ENCODE measurements around the gene ANKLE2. TPM values are rescaled to one million over a fixed set of nuclear protein-coding genes. Genes with fewer than 3 reads are reported as not detected.

ANKLE2 gene
- polyA plus RNA-seq, 1 of the 3 experiments (the other 2 are of a cell fraction) = 55.1 TPM

GRCh38 chr12:132736378-132736777 is 25.3 kb downstream of the ANKLE2 start:
- peaks cover 0 to 4% of the 10 kb centered on the region in 2 experiments; a peak in 1 of 4 replicates for H3K4me1 ChIP-seq (ENCODE audit: control insufficient read depth in 1 of 2, insufficient read depth in 2 of 2, low read depth in 1 of 2, low read length in 1 of 2)
- CTCF ChIA-PET = interaction anchor here (1.6 kb wide), 1 partner anchor 11 kb away, joined by 3 read pairs; no protein-coding TSS in a partner anchor
- no peak overlapping the region; a peak in 1 of 4 replicates for H3K27ac ChIP-seq (ENCODE audit: low read depth in 2 of 2, low read length in 1 of 2)
- H3K4me2 ChIP-seq = no peak overlapping the region
- no peaks in the 10 kb centered on the region for H3K9me2 ChIP-seq
- peaks cover 50 to 75% of the 10 kb centered on the region in 2 experiments for H3K36me3 ChIP-seq (replicated peaks in 1 of 2; ENCODE audit: control insufficient read depth in 1 of 2, insufficient read depth in 2 of 2, low read length in 1 of 2)
- H4K20me1 ChIP-seq (ENCODE audit: insufficient read depth) = peaks cover 4% of the 10 kb centered on the region; the same call in 1 of the 2 replicates
- POLR2A ChIA-PET = no interaction called here
- H2AFZ ChIP-seq (ENCODE audit: low read depth) = no peak overlapping the region
- no peaks in the 10 kb centered on the region for H3K9me3 ChIP-seq
- H3F3A ChIP-seq (replicated peaks; ENCODE audit: insufficient read depth) = peaks cover 19% of the 10 kb centered on the region
- WGBS (ENCODE audit: low lambda C conversion rate) = 91% methylated on average over 9 of the region's 12 CpGs
- no peak for DNase-seq
- TF ChIP-seq TEAD4 (IDR thresholded peaks at IDR 0.05; ENCODE audit: borderline replicate concordance, insufficient read depth) (no peak), NRF1 (IDR thresholded peaks at IDR 0.05; ENCODE audit: low read depth, low read length) (no peak), MAX (IDR thresholded peaks at IDR 0.05; ENCODE audit: low read depth) (no peak), EZH2phosphoT487 (IDR thresholded peaks at IDR 0.05; ENCODE audit: borderline replicate concordance, low read depth) (no peak), RCOR1 (IDR thresholded peaks at IDR 0.05; ENCODE audit: low read length) (no peak), FOXM1 (IDR thresholded peaks at IDR 0.05; ENCODE audit: low read depth) (no peak), FOSL2 (IDR thresholded peaks at IDR 0.05; ENCODE audit: borderline replicate concordance, low read depth) (no peak), CHD2 (IDR thresholded peaks at IDR 0.05; ENCODE audit: low read length, partially characterized antibody) (no peak), USF1 (IDR thresholded peaks at IDR 0.05; ENCODE audit: borderline replicate concordance, low read depth) (no peak), SMC3 (IDR thresholded peaks at IDR 0.05; ENCODE audit: low read depth, low read length) (no peak), EP300 (IDR thresholded peaks at IDR 0.05; ENCODE audit: borderline replicate concordance in 1 of 2, low read depth in 1 of 2, low read length in 1 of 2) (no peak), YY1 (IDR thresholded peaks at IDR 0.05; ENCODE audit: low read depth) (no peak)
- TF ChIP-seq, protein P1, sequence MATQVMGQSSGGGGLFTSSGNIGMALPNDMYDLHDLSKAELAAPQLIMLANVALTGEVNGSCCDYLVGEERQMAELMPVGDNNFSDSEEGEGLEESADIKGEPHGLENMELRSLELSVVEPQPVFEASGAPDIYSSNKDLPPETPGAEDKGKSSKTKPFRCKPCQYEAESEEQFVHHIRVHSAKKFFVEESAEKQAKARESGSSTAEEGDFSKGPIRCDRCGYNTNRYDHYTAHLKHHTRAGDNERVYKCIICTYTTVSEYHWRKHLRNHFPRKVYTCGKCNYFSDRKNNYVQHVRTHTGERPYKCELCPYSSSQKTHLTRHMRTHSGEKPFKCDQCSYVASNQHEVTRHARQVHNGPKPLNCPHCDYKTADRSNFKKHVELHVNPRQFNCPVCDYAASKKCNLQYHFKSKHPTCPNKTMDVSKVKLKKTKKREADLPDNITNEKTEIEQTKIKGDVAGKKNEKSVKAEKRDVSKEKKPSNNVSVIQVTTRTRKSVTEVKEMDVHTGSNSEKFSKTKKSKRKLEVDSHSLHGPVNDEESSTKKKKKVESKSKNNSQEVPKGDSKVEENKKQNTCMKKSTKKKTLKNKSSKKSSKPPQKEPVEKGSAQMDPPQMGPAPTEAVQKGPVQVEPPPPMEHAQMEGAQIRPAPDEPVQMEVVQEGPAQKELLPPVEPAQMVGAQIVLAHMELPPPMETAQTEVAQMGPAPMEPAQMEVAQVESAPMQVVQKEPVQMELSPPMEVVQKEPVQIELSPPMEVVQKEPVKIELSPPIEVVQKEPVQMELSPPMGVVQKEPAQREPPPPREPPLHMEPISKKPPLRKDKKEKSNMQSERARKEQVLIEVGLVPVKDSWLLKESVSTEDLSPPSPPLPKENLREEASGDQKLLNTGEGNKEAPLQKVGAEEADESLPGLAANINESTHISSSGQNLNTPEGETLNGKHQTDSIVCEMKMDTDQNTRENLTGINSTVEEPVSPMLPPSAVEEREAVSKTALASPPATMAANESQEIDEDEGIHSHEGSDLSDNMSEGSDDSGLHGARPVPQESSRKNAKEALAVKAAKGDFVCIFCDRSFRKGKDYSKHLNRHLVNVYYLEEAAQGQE (IDR thresholded peaks at IDR 0.05; ENCODE audit: low read depth, low read length) = no peak
- TF ChIP-seq, protein P2, sequence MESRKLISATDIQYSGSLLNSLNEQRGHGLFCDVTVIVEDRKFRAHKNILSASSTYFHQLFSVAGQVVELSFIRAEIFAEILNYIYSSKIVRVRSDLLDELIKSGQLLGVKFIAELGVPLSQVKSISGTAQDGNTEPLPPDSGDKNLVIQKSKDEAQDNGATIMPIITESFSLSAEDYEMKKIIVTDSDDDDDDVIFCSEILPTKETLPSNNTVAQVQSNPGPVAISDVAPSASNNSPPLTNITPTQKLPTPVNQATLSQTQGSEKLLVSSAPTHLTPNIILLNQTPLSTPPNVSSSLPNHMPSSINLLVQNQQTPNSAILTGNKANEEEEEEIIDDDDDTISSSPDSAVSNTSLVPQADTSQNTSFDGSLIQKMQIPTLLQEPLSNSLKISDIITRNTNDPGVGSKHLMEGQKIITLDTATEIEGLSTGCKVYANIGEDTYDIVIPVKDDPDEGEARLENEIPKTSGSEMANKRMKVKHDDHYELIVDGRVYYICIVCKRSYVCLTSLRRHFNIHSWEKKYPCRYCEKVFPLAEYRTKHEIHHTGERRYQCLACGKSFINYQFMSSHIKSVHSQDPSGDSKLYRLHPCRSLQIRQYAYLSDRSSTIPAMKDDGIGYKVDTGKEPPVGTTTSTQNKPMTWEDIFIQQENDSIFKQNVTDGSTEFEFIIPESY (IDR thresholded peaks at IDR 0.05; ENCODE audit: borderline replicate concordance, low read depth) = no peak
- no peak overlapping the region for H3K4me3 ChIP-seq (ENCODE audit: low read depth in 2 of 2, low read length in 1 of 2)
- H3K27me3 ChIP-seq (ENCODE audit: insufficient read depth) = no peaks in the 10 kb centered on the region
- H3K9ac ChIP-seq = no peak overlapping the region
- peaks cover 25% of the 10 kb centered on the region; the same call in 1 of the 2 replicates for H3K79me2 ChIP-seq (ENCODE audit: insufficient read depth)

Measured in SK-N-SH (cell line).